ENCODE data around the gene DCDC2C.

- TF ChIP-seq CTCF (IDR thresholded peaks at IDR 0.05) (no peak), POLR2A (IDR thresholded peaks at IDR 0.05) (no peak)
Observed at GRCh38 chr2:3742743-3743508, 39.6 kb downstream of the DCDC2C start.

All from uterus (tissue), 2 donors.